Upper lobe of right lung (tissue), 1 donor: ENCODE measurements around the gene PNKD. TPM values are rescaled to one million over a fixed set of nuclear protein-coding genes. Genes with fewer than 3 reads are reported as not detected.

ENCODE experiments used
- ATAC-seq: fragments of 200-7000 bp; cut with Tn5 transposase; one replicate; pipeline ENCODE4 v1.9.1; 2020; ENCODE audit warnings: mild to moderate bottlenecking, moderate library complexity
- DNase-seq: peaks from one replicate; pipeline ENCODE4 v3.0.0-alpha.2; 2020
- H3K27ac ChIP-seq: fragments of 200-600 bp; one replicate; pipeline ENCODE4 v1.8.0; 2022
- H3K27me3 ChIP-seq: fragments of 200-600 bp; one replicate; pipeline ENCODE4 v1.8.0; 2022; ENCODE audit warnings: mild to moderate bottlenecking
- H3K36me3 ChIP-seq: fragments of 200-600 bp; one replicate; pipeline ENCODE4 v1.8.0; 2022
- H3K4me1 ChIP-seq: fragments of 200-600 bp; one replicate; pipeline ENCODE4 v1.8.0; 2022
- H3K4me3 ChIP-seq: fragments of 200-600 bp; one replicate; pipeline ENCODE4 v1.8.0; 2022; ENCODE audit warnings: mild to moderate bottlenecking
- H3K9me3 ChIP-seq: fragments of 200-600 bp; one replicate; pipeline ENCODE4 v1.8.0; 2022
- intact Hi-C: fragments of 100-400 bp; cut with DNase I; formaldehyde crosslinking; loops from one replicate; pipeline ENCODE4 v1.11.0; 2022
- total RNA-seq: library from RNA; stranded (reverse); fragmentation: NEBNext Ultra II Directional; extraction: Animal tissue kit (Norgen Biotek cat#: 25700); gene quantifications from one replicate; pipeline ENCODE4 v1.2.1, GENCODE V29; 2021
- TF ChIP-seq, protein P1 (sequence below): fragments of 200-600 bp; IDR thresholded peaks from one replicate; pipeline ENCODE4 v1.8.0; 2022; ENCODE audit warnings: antibody characterized with exemption
- donor health status: DM: no; HTN: yes; CAD: no; lungs with severe emphysema.

Gene PNKD
- total RNA-seq, 1 donor from 2014 or later = 65.4 TPM

DNA sequence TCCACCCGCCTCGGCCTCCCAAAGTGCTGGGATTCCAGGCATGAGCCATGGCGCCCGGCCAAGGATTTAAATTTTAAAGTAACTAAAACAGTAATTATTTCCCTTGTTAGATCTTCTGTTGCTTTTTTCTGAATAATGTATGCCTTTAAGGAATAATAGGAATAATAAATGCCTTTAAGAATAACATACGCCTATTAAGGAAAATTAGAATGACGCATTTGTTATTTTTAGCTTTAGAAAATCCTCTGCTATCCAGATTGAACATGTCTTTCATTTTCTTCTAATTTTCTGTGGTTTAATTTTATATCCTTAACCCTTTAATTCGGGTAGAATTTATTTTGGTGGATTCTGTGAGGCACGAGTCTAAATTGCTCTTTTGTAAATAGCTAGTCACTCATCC, 45.1 kb downstream of the PNKD start:
- no peak for ATAC-seq
- Histone ChIP-seq H3K4me3 (no peak overlapping the region), H3K27ac (no peak overlapping the region), H3K36me3 (no peaks in the 10 kb centered on the region), H3K4me1 (peaks cover 18% of the 10 kb centered on the region), H3K9me3 (no peaks in the 10 kb centered on the region), H3K27me3 (no peaks in the 10 kb centered on the region)
- TF ChIP-seq, protein P1, sequence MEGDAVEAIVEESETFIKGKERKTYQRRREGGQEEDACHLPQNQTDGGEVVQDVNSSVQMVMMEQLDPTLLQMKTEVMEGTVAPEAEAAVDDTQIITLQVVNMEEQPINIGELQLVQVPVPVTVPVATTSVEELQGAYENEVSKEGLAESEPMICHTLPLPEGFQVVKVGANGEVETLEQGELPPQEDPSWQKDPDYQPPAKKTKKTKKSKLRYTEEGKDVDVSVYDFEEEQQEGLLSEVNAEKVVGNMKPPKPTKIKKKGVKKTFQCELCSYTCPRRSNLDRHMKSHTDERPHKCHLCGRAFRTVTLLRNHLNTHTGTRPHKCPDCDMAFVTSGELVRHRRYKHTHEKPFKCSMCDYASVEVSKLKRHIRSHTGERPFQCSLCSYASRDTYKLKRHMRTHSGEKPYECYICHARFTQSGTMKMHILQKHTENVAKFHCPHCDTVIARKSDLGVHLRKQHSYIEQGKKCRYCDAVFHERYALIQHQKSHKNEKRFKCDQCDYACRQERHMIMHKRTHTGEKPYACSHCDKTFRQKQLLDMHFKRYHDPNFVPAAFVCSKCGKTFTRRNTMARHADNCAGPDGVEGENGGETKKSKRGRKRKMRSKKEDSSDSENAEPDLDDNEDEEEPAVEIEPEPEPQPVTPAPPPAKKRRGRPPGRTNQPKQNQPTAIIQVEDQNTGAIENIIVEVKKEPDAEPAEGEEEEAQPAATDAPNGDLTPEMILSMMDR = no peak
- intact Hi-C loops = no loop called here
- DNase-seq = no peak

DNA sequence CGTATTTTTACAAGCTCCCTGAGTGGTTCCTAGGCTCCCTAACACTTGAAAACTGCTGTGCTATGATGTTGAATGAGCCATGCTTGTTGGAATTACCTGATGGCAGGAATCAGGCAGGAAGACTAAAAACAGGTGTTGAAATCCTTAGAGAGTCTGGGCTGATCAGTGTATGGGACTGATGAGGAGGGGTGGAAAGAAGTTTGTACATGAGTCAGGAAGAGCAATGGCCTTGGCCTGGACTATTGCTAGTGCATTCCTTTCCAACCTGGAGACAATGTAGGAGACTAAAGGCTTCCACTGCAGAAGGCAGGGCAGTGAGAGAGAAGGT, 46.9 kb downstream of the PNKD start:
- TF ChIP-seq, protein P1 = no peak
- H3K36me3 ChIP-seq = no peaks in the 10 kb centered on the region
- H3K4me3 ChIP-seq = no peak overlapping the region
- no peaks in the 10 kb centered on the region for H3K9me3 ChIP-seq
- H3K27me3 ChIP-seq = no peaks in the 10 kb centered on the region
- intact Hi-C loops = no loop called here
- no peak for ATAC-seq
- no peak for DNase-seq
- H3K27ac ChIP-seq = peak overlapping the region; percentile 56
- H3K4me1 ChIP-seq = peaks cover 23% of the 10 kb centered on the region

- intact Hi-C loops = no loop called here
- TF ChIP-seq, protein P1 = no peak
- H3K36me3 ChIP-seq = no peaks in the 10 kb centered on the region
Measured at GRCh38 chr2:218317835-218318234, 47.5 kb downstream of the PNKD start.

DNA sequence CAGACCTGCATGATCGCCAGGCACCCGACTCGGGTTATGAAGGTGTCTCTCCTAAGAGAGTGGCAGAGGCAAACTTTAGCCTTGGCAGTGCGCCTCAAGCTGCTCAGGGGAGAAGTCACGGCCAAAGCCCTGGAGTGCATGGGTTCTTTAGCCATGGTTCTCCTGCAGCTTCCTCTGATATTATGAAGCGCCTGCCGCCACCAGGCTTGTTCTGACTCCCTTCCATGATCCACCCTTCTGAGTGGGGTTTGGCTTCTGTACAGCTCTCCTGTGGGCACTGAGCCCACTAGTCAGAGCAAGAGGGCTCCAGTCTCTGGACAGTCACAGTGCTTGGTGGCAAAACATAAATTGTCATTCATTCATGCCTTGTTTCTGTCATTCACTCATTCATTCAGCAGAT, 47.9 kb downstream of the PNKD start:
- Histone ChIP-seq H3K27me3 (no peaks in the 10 kb centered on the region), H3K36me3 (no peaks in the 10 kb centered on the region), H3K27ac (no peak overlapping the region), H3K4me1 (peaks cover 22% of the 10 kb centered on the region), H3K9me3 (no peaks in the 10 kb centered on the region), H3K4me3 (no peak overlapping the region)
- TF ChIP-seq, protein P1 = no peak
- ATAC-seq (no peak), DNase-seq (no peak)
- intact Hi-C loops = no loop called here

More at GRCh38 chr2:218317835-218318234, 47.5 kb downstream of the PNKD start:
- Histone ChIP-seq H3K4me1 (peaks cover 26% of the 10 kb centered on the region), H3K27ac (no peak overlapping the region), H3K9me3 (no peaks in the 10 kb centered on the region), H3K27me3 (no peaks in the 10 kb centered on the region), H3K4me3 (no peak overlapping the region)
- no peak for ATAC-seq
- no peak for DNase-seq

GRCh38 chr2:218319813-218320365, 49.6 kb downstream of the PNKD start:
- H3K27ac ChIP-seq = no peak overlapping the region
- intact Hi-C loops = no loop called here
- peaks cover 33% of the 10 kb centered on the region for H3K4me1 ChIP-seq
- no peaks in the 10 kb centered on the region for H3K36me3 ChIP-seq
- TF ChIP-seq, protein P1 = no peak
- ATAC-seq (no peak), DNase-seq (no peak)
- no peaks in the 10 kb centered on the region for H3K27me3 ChIP-seq
- no peak overlapping the region for H3K4me3 ChIP-seq
- H3K9me3 ChIP-seq = no peaks in the 10 kb centered on the region
